Natural killer cell (primary cell): Measurements from ENCODE around the gene FGGY. TPM values are rescaled to one million over a fixed set of nuclear protein-coding genes. Genes with fewer than 3 reads are reported as not detected.

Source experiments
- ATAC-seq, 3 donors: fragments of 150-1000 bp in 2 of 3; fragments of 200-7000 bp in 1 of 3; cut with Tn5 transposase; 1 replicate in 1 of 3; 2 replicates in 2 of 3; pipeline ENCODE4 v1.10.0; 2021; ENCODE audit warnings: mild to moderate bottlenecking in 2 of 3, moderate library complexity in 2 of 3
- DNase-seq, 2 donors: peaks; one replicate each; pipeline versions ENCODE4 v3.0.0 to v3.0.0-alpha.2; 2013 to 2021; ENCODE audit warnings: mixed read lengths in 1 of 2
- H3K27ac ChIP-seq: one replicate; pipeline ENCODE4 v1.5.1; 2013; ENCODE audit warnings: mild to moderate bottlenecking, low read length
- H3K27me3 ChIP-seq: one replicate; pipeline ENCODE4 v1.6.1; 2013; ENCODE audit warnings: low read length; ENCODE audit not compliant: control insufficient read depth, insufficient read depth
- H3K36me3 ChIP-seq: one replicate; pipeline ENCODE4 v1.6.1; 2013; ENCODE audit warnings: low read length; ENCODE audit not compliant: control insufficient read depth, insufficient read depth
- H3K4me1 ChIP-seq: one replicate; pipeline ENCODE4 v1.6.1; 2013; ENCODE audit warnings: low read length; ENCODE audit not compliant: control insufficient read depth, insufficient read depth
- H3K4me3 ChIP-seq: one replicate; pipeline ENCODE4 v1.5.1; 2013; ENCODE audit warnings: low read length
- H3K9me3 ChIP-seq: one replicate; pipeline ENCODE4 v1.6.1; 2013; ENCODE audit warnings: low read length; ENCODE audit not compliant: control insufficient read depth, insufficient read depth
- H3K27ac Mint-ChIP-seq, 2 donors: one replicate each; pipeline ENCODE4 v1.8.0; 2022; ENCODE audit warnings: mild to moderate bottlenecking in 2 of 2, mixed read lengths in 2 of 2, moderate library complexity in 1 of 2
- H3K27me3 Mint-ChIP-seq, 2 donors: one replicate each; pipeline ENCODE4 v1.8.0; 2022; ENCODE audit warnings: low read depth in 2 of 2, mixed read lengths in 2 of 2
- H3K36me3 Mint-ChIP-seq: one replicate; pipeline ENCODE4 v1.8.0; 2022; ENCODE audit warnings: mixed read lengths
- H3K4me1 Mint-ChIP-seq, 2 donors: one replicate each; pipeline ENCODE4 v1.8.0; 2022; ENCODE audit warnings: mixed read lengths in 2 of 2
- H3K4me3 Mint-ChIP-seq: one replicate; pipeline ENCODE4 v1.8.0; 2022; ENCODE audit warnings: mild to moderate bottlenecking, moderate library complexity, mixed read lengths
- H3K9me3 Mint-ChIP-seq, 2 donors: one replicate each; pipeline ENCODE4 v1.8.0; 2022; ENCODE audit warnings: mixed read lengths in 2 of 2
- CTCF ChIP-seq: fragments of 200-600 bp; IDR thresholded peaks from one replicate; pipeline ENCODE4 v1.8.0; 2022; ENCODE audit warnings: antibody characterized with exemption
- WGBS: methylation state at CpG from one replicate; pipeline ENCODE4 v1.1.7; 2013; ENCODE audit warnings: missing lambda C conversion rate; ENCODE audit not compliant: insufficient coverage; 5-methylcytosine and 5-hydroxymethylcytosine counted together
- intact Hi-C: fragments of 100-400 bp; cut with micrococcal nuclease; formaldehyde crosslinking; loops from one replicate; pipeline ENCODE4 v1.14.2; 2022
- total RNA-seq, 4 donors: library from RNA; stranded (reverse); fragments of 120-200 nt in 1 of 4; gene quantifications; one replicate each; pipeline versions ENCODE4 v1.2.3 to v1.2.4, GENCODE V29; 2013 to 2022

Gene FGGY
- total RNA-seq, 3 donors from 2014 or later (not counting 1 experiment from before 2014, with no cell fraction given): 21.8 to 31.5 (median 21.8) TPM

DNA sequence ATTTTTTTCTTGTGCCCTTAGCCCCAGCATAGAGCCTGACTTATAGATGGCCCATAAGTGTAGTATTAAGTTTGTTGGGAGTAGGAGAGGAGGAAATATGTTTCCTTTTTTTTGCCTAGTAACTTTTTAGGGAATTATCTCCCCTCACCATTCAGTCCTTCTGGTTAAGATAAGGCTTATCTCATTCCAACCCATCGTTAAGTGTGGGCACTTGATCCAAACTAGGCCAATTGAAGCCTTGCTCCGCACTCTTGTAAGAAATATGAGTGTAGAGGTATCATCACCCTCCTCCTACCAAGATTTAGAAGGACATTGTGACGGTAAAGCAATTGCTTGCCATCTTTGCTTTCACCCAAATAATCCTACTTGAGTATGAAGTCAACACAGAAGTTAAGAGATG lies 8.8 kb upstream of the FGGY start:
- no peak overlapping the region for H3K4me3 Mint-ChIP-seq
- intact Hi-C loops: no loop called here
- H3K27ac Mint-ChIP-seq: no peak overlapping the region
- H3K9me3 ChIP-seq: no peaks in the 10 kb centered on the region
- H3K36me3 ChIP-seq: no peaks in the 10 kb centered on the region
- H3K27me3 ChIP-seq: no peaks in the 10 kb centered on the region
- no peak for ATAC-seq
- H3K4me1 Mint-ChIP-seq: peaks cover 30 to 38% of the 10 kb centered on the region in 2 donors
- no peak overlapping the region for H3K27ac ChIP-seq
- peaks cover 5 to 18% of the 10 kb centered on the region in 2 donors for H3K27me3 Mint-ChIP-seq
- H3K9me3 Mint-ChIP-seq: no peaks in the 10 kb centered on the region
- TF ChIP-seq CTCF: no peak
- no peak overlapping the region for H3K4me3 ChIP-seq
- H3K4me1 ChIP-seq: peaks cover 16% of the 10 kb centered on the region
- WGBS: no CpG with 5 or more reads among the region's 3 CpGs
- DNase-seq: no peak
- H3K36me3 Mint-ChIP-seq: peaks cover 6% of the 10 kb centered on the region

DNA sequence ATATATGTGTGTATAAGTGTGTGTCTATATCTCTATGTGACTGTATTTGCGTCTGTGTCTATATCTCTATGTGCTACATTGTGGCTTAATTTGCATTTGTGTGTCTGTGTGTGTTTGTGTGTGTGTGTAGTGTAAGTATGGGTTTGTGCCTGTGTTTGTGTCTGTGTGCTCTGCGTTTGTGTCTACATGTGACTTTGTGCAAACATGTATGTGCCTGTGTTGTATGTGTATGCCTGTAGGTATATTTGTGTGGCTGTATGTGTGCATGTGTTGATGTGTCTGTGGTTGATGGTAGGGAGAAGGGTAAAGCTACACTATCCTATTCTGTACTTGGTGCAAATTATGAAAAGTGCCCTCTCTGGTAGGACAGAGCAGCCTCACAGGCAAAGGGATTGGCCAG lies 7.3 kb upstream of the FGGY start:
- Histone ChIP-seq H3K9me3 (no peaks in the 10 kb centered on the region), H3K27me3 (no peaks in the 10 kb centered on the region), H3K4me1 (peaks cover 30% of the 10 kb centered on the region), H3K27ac (no peak overlapping the region), H3K36me3 (no peaks in the 10 kb centered on the region), H3K4me3 (no peak overlapping the region)
- intact Hi-C loops: no loop called here
- DNase-seq (no peak), ATAC-seq (no peak)
- Mint-ChIP-seq H3K4me1 (peaks cover 45 to 50% of the 10 kb centered on the region in 2 donors), H3K9me3 (no peaks in the 10 kb centered on the region), H3K4me3 (no peak overlapping the region), H3K27ac (no peak overlapping the region), H3K36me3 (no peaks in the 10 kb centered on the region), H3K27me3 (peaks cover 5 to 6% of the 10 kb centered on the region in 2 donors)
- TF ChIP-seq CTCF: no peak
- WGBS: 94% methylated on average over 2 of the region's 2 CpGs

- intact Hi-C loops: loop anchor here (5.0 to 10.0 kb wide), 5 partner anchors 42 to 536 kb away; no protein-coding TSS in a partner anchor
- no peaks in the 10 kb centered on the region for H3K9me3 Mint-ChIP-seq
- 75% methylated on average over 9 of the region's 9 CpGs for WGBS
- H3K36me3 Mint-ChIP-seq: no peaks in the 10 kb centered on the region
- H3K36me3 ChIP-seq: no peaks in the 10 kb centered on the region
- peak in 1 of 2 donors; percentile 34 for DNase-seq
- TF ChIP-seq CTCF: no peak
- no peaks in the 10 kb centered on the region for H3K9me3 ChIP-seq
- H3K4me3 ChIP-seq: no peak overlapping the region
- H3K27me3 Mint-ChIP-seq: peaks cover under 1 to 2% of the 10 kb centered on the region in 2 donors
- H3K4me1 ChIP-seq: peaks cover 30% of the 10 kb centered on the region
- peaks cover 52 to 58% of the 10 kb centered on the region in 2 donors for H3K4me1 Mint-ChIP-seq
- peak overlapping the region; percentile 90 to 95 for H3K27ac Mint-ChIP-seq
- no peak overlapping the region for H3K27ac ChIP-seq
- ATAC-seq: no peak
- H3K27me3 ChIP-seq: no peaks in the 10 kb centered on the region
- H3K4me3 Mint-ChIP-seq: no peak overlapping the region
Measured at GRCh38 chr1:59290193-59290949, 6.5 kb upstream of the FGGY start.
